Liver (tissue), 9 donors: Measurements from ENCODE around the gene SLC45A1. TPM values are rescaled to one million over a fixed set of nuclear protein-coding genes. Genes with fewer than 3 reads are reported as not detected.

Experiments
- DNase-seq: peaks from one replicate; pipeline ENCODE4 v3.0.0-alpha.2; 2017; ENCODE audit warnings: low spot score
- H3K27ac ChIP-seq, 2 donors: one replicate each; pipeline ENCODE4 v1.7.0; 2013; ENCODE audit warnings: inconsistent platforms in 2 of 2, low read length in 2 of 2, control low read depth in 1 of 2, low read depth in 1 of 2, mild to moderate bottlenecking in 1 of 2
- H3K27me3 ChIP-seq, 4 donors: one replicate each; pipeline versions ENCODE4 v1.6.1 to v1.7.0; 2013; ENCODE audit warnings: low read length in 3 of 4, inconsistent platforms in 1 of 4, mild to moderate bottlenecking in 1 of 4, moderate library complexity in 1 of 4; ENCODE audit not compliant: control insufficient read depth in 4 of 4, insufficient read depth in 4 of 4
- H3K36me3 ChIP-seq, 4 donors: one replicate each; pipeline versions ENCODE4 v1.6.1 to v1.7.0; 2013; ENCODE audit warnings: low read length in 3 of 4, mild to moderate bottlenecking in 3 of 4, low read depth in 1 of 4, moderate library complexity in 1 of 4; ENCODE audit not compliant: control insufficient read depth in 4 of 4, insufficient read depth in 3 of 4
- H3K4me1 ChIP-seq, 4 donors: one replicate each; pipeline versions ENCODE4 v1.6.1 to v1.7.0; 2013; ENCODE audit warnings: low read length in 3 of 4, mild to moderate bottlenecking in 3 of 4, moderate library complexity in 1 of 4; ENCODE audit not compliant: control insufficient read depth in 4 of 4, insufficient read depth in 4 of 4
- H3K4me3 ChIP-seq, 3 donors: one replicate each; pipeline versions ENCODE4 v1.6.1 to v1.7.0; 2013; ENCODE audit warnings: low read length in 3 of 3, control low read depth in 1 of 3, low read depth in 1 of 3, mild to moderate bottlenecking in 1 of 3
- H3K9ac ChIP-seq, 2 donors: one replicate each; pipeline ENCODE4 v1.7.0; 2013; ENCODE audit warnings: low read length in 2 of 2, mild to moderate bottlenecking in 2 of 2, moderate library complexity in 2 of 2, control low read depth in 1 of 2, low read depth in 1 of 2
- H3K9me3 ChIP-seq, 4 donors: one replicate each; pipeline versions ENCODE4 v1.6.1 to v1.7.0; 2013; ENCODE audit warnings: low read length in 3 of 4; ENCODE audit not compliant: control insufficient read depth in 4 of 4
- EGR1 ChIP-seq, 2 donors: IDR thresholded peaks; 2 replicates each; pipeline ENCODE4 v1.6.1; 2016 to 2018; ENCODE audit warnings: antibody characterized with exemption in 2 of 2, low read depth in 2 of 2
- FOXA1 ChIP-seq: IDR thresholded peaks from 2 replicates; pipeline ENCODE4 v1.6.1; 2016; ENCODE audit warnings: antibody characterized with exemption
- FOXA2 ChIP-seq: IDR thresholded peaks from 2 replicates; pipeline ENCODE4 v1.6.1; 2016; ENCODE audit warnings: antibody characterized with exemption
- GABPA ChIP-seq, 2 donors: IDR thresholded peaks in 1 of 2; conservative IDR thresholded peaks in 1 of 2; 2 replicates each; pipeline ENCODE4 v1.6.1; 2016; ENCODE audit warnings: antibody characterized with exemption in 2 of 2, mild to moderate bottlenecking in 1 of 2, moderate library complexity in 1 of 2
- NR2F2 ChIP-seq: IDR thresholded peaks from 2 replicates; pipeline ENCODE4 v1.6.1; 2016; ENCODE audit warnings: antibody characterized with exemption
- RAD21 ChIP-seq, 2 donors: IDR thresholded peaks; 2 replicates each; pipeline ENCODE4 v1.6.1; 2016; ENCODE audit warnings: antibody characterized with exemption in 2 of 2, mild to moderate bottlenecking in 2 of 2
- RXRA ChIP-seq, 2 donors: IDR thresholded peaks; 2 replicates each; pipeline ENCODE4 v1.6.1; 2017 to 2018; ENCODE audit warnings: antibody characterized with exemption in 2 of 2, mild to moderate bottlenecking in 1 of 2
- SP1 ChIP-seq: IDR thresholded peaks from 2 replicates; pipeline ENCODE4 v1.6.1; 2018; ENCODE audit warnings: antibody characterized with exemption, mild to moderate bottlenecking
- TAF1 ChIP-seq: conservative IDR thresholded peaks from 2 replicates; pipeline ENCODE4 v1.6.1; 2016; ENCODE audit warnings: antibody characterized with exemption, mild to moderate bottlenecking
- YY1 ChIP-seq: IDR thresholded peaks from 2 replicates; pipeline ENCODE4 v1.6.1; 2016; ENCODE audit warnings: antibody characterized with exemption, mild to moderate bottlenecking
- WGBS: extraction: QIAGEN DNeasy Blood & Tissue Kit; methylation state at CpG from one replicate; pipeline ENCODE4 v1.1.7; 2013; 5-methylcytosine and 5-hydroxymethylcytosine counted together
- polyA plus RNA-seq, 2 donors: library from polyadenylated mRNA; stranded (reverse) in 1 of 2; unstranded in 1 of 2; fragments of 200-250 nt in 1 of 2; fragments of >200 nt in 1 of 2; fragmentation: Nextera tagmentation in 1 of 2; extraction: Ambion mirVana in 1 of 2; gene quantifications; one replicate each; pipeline versions ENCODE4 v1.2.1 to v1.2.3, GENCODE V29; 2013 to 2015
- total RNA-seq, 2 donors: library from RNA; depleted of rRNA; stranded (reverse); fragments of >200 nt; gene quantifications; one replicate each; pipeline ENCODE4 v1.2.3, GENCODE V29; 2014
- TF ChIP-seq, protein P1 (sequence below): IDR thresholded peaks from 2 replicates; pipeline ENCODE4 v1.6.1; 2016; ENCODE audit warnings: antibody characterized with exemption, mild to moderate bottlenecking
- TF ChIP-seq, protein P2 (sequence below): IDR thresholded peaks from 2 replicates; pipeline ENCODE4 v1.6.1; 2016; ENCODE audit warnings: antibody characterized with exemption
- TF ChIP-seq, protein P3 (sequence below): fragments of 150-350 bp; IDR thresholded peaks from 2 replicates; pipeline ENCODE4 v1.5.1; 2017; ENCODE audit warnings: improper control_type of control experiment, low read depth, low read length; ENCODE audit not compliant: missing input control
- TF ChIP-seq, protein P4 (sequence below): IDR thresholded peaks from 2 replicates; pipeline ENCODE4 v1.6.1; 2016; ENCODE audit warnings: antibody characterized with exemption
- TF ChIP-seq, protein P5 (sequence below): IDR thresholded peaks from 2 replicates; pipeline ENCODE4 v1.6.1; 2016; ENCODE audit warnings: antibody characterized with exemption
- donor health status: healthy.
- donor health status: healthy.
- donor health status: healthy.
- donor health status: healthy.
- donor health status: healthy.

The SLC45A1 gene
- total and polyA plus RNA-seq, 4 donors, result 0.08 to 0.29 (median 0.14) TPM; not detected in 1

DNA sequence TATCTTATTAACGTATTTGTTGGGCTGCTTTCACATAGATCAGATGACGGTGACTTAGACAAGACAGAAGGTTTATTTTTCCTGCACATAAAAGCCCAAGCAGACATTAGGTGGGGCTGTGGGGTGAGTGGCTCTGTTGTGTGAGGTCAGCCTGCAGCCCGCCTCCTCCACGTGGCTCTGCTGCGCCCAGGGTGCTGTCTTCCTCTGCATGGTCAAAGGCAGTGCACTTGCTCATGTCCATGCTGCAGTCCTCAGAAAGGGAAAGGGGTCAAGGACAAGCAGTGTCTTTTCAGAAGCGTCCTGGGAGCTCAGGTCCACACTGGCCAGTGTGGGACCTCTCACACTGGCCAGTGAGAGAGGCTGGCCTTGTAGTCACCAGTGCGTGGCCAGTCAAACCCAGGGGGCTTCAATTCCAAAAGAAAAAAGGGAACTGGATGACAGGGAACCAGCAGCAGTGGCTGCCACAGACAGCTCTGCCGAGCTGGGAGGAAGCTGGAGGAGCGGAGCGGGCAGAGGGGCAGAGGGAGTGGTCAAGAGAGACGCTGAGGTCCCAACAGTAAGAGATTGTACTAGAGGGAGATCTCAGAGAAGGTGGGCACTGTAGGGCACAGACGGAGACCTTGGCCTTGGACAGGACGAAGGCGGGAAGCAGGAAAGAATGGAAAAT lies 35.9 kb upstream of the SLC45A1 start:
- Histone ChIP-seq H3K9ac (no peak overlapping the region), H3K27me3 (no peaks in the 10 kb centered on the region), H3K9me3 (no peaks in the 10 kb centered on the region), H3K4me3 (no peak overlapping the region), H3K36me3 (no peaks in the 10 kb centered on the region), H3K27ac (no peak overlapping the region), H3K4me1 (peaks cover 0 to 1% (median 0%) of the 10 kb centered on the region in 4 donors)
- TF ChIP-seq RXRA (IDR thresholded peaks at IDR 0.05) (no peak), FOXA2 (no peak), EGR1 (IDR thresholded peaks at IDR 0.05; ENCODE audit: low read depth in 2 of 2) (no peak), RAD21 (IDR thresholded peaks at IDR 0.05) (no peak)
- TF ChIP-seq, protein P1, sequence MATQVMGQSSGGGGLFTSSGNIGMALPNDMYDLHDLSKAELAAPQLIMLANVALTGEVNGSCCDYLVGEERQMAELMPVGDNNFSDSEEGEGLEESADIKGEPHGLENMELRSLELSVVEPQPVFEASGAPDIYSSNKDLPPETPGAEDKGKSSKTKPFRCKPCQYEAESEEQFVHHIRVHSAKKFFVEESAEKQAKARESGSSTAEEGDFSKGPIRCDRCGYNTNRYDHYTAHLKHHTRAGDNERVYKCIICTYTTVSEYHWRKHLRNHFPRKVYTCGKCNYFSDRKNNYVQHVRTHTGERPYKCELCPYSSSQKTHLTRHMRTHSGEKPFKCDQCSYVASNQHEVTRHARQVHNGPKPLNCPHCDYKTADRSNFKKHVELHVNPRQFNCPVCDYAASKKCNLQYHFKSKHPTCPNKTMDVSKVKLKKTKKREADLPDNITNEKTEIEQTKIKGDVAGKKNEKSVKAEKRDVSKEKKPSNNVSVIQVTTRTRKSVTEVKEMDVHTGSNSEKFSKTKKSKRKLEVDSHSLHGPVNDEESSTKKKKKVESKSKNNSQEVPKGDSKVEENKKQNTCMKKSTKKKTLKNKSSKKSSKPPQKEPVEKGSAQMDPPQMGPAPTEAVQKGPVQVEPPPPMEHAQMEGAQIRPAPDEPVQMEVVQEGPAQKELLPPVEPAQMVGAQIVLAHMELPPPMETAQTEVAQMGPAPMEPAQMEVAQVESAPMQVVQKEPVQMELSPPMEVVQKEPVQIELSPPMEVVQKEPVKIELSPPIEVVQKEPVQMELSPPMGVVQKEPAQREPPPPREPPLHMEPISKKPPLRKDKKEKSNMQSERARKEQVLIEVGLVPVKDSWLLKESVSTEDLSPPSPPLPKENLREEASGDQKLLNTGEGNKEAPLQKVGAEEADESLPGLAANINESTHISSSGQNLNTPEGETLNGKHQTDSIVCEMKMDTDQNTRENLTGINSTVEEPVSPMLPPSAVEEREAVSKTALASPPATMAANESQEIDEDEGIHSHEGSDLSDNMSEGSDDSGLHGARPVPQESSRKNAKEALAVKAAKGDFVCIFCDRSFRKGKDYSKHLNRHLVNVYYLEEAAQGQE, result no peak
- TF ChIP-seq, protein P2, sequence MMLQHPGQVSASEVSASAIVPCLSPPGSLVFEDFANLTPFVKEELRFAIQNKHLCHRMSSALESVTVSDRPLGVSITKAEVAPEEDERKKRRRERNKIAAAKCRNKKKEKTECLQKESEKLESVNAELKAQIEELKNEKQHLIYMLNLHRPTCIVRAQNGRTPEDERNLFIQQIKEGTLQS, result no peak
- TF ChIP-seq, protein P3, sequence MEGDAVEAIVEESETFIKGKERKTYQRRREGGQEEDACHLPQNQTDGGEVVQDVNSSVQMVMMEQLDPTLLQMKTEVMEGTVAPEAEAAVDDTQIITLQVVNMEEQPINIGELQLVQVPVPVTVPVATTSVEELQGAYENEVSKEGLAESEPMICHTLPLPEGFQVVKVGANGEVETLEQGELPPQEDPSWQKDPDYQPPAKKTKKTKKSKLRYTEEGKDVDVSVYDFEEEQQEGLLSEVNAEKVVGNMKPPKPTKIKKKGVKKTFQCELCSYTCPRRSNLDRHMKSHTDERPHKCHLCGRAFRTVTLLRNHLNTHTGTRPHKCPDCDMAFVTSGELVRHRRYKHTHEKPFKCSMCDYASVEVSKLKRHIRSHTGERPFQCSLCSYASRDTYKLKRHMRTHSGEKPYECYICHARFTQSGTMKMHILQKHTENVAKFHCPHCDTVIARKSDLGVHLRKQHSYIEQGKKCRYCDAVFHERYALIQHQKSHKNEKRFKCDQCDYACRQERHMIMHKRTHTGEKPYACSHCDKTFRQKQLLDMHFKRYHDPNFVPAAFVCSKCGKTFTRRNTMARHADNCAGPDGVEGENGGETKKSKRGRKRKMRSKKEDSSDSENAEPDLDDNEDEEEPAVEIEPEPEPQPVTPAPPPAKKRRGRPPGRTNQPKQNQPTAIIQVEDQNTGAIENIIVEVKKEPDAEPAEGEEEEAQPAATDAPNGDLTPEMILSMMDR, result no peak
- WGBS, result 79% methylated on average over 14 of the region's 14 CpGs
- DNase-seq, result no peak

DNA sequence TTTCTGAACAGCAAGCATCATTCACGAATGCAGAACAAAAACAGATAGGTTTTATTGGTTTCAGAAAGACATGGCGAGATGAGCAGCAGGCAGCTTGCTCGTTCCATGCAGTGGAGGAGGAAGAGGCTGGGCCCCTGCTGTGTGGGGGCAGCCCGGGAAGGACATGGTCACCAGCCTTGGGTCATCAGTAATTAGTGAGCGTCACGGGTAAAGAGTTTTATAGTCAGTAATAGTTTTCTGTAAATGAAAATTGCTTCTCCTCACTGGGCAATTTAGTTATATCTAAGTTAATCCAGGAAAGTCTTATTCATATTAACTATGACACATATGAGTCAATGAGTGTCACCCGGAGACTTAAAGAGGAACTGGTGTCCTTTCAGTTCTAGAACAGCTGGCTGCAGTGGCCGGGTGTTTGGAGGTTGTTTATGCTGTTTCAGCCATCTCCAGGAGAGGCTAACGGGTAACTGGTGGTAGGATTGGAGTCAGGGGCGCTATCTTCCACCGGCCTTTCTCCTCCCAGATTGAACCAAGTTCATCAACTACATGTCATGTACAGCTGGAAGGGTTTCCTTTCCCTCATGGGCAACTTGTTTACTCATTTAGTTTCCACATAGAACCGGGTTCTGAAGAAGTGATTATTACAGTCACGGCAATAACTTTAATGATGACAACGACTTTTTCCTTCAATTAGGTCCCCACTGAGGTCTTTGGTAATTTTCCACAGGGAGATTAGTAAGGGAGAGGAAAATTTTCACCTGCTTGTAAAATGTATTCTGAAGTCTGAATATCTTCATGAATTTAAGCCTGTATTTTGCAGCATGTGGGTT lies 34.6 kb upstream of the SLC45A1 start:
- DNase-seq, result no peak
- Histone ChIP-seq H3K27ac (no peak overlapping the region), H3K4me1 (peaks cover 0 to 1% (median 0%) of the 10 kb centered on the region in 4 donors), H3K27me3 (no peaks in the 10 kb centered on the region), H3K4me3 (no peak overlapping the region), H3K9me3 (no peaks in the 10 kb centered on the region), H3K9ac (no peak overlapping the region), H3K36me3 (no peaks in the 10 kb centered on the region)
- 76% methylated on average over 14 of the region's 14 CpGs for WGBS
- TF ChIP-seq EGR1 (IDR thresholded peaks at IDR 0.05; ENCODE audit: low read depth in 2 of 2), result no peak
- TF ChIP-seq FOXA1, result no peak
- TF ChIP-seq, protein P4, sequence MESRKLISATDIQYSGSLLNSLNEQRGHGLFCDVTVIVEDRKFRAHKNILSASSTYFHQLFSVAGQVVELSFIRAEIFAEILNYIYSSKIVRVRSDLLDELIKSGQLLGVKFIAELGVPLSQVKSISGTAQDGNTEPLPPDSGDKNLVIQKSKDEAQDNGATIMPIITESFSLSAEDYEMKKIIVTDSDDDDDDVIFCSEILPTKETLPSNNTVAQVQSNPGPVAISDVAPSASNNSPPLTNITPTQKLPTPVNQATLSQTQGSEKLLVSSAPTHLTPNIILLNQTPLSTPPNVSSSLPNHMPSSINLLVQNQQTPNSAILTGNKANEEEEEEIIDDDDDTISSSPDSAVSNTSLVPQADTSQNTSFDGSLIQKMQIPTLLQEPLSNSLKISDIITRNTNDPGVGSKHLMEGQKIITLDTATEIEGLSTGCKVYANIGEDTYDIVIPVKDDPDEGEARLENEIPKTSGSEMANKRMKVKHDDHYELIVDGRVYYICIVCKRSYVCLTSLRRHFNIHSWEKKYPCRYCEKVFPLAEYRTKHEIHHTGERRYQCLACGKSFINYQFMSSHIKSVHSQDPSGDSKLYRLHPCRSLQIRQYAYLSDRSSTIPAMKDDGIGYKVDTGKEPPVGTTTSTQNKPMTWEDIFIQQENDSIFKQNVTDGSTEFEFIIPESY, result no peak
- no peak for TF ChIP-seq NR2F2
- TF ChIP-seq SP1, result no peak
- TF ChIP-seq RXRA (IDR thresholded peaks at IDR 0.05), result no peak
- no peak for TF ChIP-seq GABPA (IDR thresholded peaks at IDR 0.05 in 1 of 2, conservative IDR thresholded peaks at IDR 0.05 in 1 of 2)
- TF ChIP-seq, protein P2, result no peak
- TF ChIP-seq RAD21 (IDR thresholded peaks at IDR 0.05), result no peak
- TF ChIP-seq, protein P1, result no peak
- TF ChIP-seq, protein P5, sequence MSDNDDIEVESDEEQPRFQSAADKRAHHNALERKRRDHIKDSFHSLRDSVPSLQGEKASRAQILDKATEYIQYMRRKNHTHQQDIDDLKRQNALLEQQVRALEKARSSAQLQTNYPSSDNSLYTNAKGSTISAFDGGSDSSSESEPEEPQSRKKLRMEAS, result no peak
- TF ChIP-seq TAF1, result no peak
- no peak for TF ChIP-seq FOXA2
- TF ChIP-seq YY1, result no peak
